GM12874 (cell line): ENCODE data around the gene LHX4.

Experiments used
- TF ChIP-seq, protein P1 (sequence below): IDR thresholded peaks from 2 replicates; pipeline ENCODE4 v1.5.1; 2011; ENCODE audit warnings: low read depth, mild to moderate bottlenecking, control low read depth, low read length, moderate library complexity; ENCODE audit not compliant: insufficient read depth

LHX4 gene

DNA sequence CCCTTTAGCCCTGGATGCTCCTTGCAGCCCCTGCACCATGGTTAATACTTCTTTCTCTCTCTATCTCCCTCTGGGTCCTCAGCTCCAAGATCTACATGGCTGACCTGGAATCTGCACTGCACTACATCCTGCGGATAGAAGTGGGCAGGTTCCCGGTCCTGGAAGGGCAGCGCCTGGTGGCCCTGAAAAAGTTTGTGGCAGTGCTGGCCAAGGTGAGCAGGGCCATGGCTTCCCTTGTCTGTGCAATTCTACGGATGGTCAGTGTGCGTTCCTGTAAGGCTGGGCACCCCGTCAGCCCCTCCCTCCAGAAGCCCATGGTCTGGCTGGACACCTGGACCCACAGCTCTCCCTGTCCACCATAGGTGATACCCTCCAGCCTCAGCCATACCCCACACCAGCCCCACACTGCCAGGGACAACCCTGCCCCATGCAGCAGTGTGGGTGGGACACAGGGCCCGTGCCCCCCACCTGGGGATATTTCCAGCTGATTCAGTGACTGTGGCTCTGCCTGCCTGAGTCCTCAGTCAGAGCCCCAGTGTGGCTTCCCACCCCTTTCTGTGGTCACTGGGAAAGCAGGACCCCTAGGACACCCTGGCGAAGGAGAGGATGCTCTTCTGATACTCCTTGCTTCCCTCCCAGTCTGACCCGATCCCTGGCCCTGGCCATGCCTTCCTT is 44.0 kb upstream of the LHX4 start:
- TF ChIP-seq, protein P1, sequence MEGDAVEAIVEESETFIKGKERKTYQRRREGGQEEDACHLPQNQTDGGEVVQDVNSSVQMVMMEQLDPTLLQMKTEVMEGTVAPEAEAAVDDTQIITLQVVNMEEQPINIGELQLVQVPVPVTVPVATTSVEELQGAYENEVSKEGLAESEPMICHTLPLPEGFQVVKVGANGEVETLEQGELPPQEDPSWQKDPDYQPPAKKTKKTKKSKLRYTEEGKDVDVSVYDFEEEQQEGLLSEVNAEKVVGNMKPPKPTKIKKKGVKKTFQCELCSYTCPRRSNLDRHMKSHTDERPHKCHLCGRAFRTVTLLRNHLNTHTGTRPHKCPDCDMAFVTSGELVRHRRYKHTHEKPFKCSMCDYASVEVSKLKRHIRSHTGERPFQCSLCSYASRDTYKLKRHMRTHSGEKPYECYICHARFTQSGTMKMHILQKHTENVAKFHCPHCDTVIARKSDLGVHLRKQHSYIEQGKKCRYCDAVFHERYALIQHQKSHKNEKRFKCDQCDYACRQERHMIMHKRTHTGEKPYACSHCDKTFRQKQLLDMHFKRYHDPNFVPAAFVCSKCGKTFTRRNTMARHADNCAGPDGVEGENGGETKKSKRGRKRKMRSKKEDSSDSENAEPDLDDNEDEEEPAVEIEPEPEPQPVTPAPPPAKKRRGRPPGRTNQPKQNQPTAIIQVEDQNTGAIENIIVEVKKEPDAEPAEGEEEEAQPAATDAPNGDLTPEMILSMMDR, result no peak

GRCh38 chr1:180186831-180187230 is 43.2 kb upstream of the LHX4 start:
- TF ChIP-seq, protein P1, result no peak

DNA sequence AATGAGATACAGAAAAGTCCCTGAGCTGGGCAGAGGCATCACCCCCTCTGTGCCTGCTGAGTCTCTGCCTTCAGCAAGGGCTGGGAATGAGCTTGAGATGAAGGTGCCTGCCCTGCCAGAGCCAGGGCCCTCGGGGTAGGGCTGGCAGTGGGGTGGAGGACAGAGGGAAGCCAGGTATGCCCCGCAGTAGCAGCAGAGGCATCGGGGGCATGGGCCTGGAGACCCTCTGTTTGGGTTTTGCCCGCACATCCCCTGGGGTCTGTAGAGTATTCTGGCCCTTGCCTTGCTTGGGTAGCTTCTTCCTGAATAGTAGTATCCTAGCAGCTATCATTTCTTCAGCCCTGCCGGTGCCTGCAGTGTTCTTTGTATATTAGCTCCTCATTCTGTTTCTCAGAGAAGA is 42.4 kb upstream of the LHX4 start:
- TF ChIP-seq, protein P1, result no peak

DNA sequence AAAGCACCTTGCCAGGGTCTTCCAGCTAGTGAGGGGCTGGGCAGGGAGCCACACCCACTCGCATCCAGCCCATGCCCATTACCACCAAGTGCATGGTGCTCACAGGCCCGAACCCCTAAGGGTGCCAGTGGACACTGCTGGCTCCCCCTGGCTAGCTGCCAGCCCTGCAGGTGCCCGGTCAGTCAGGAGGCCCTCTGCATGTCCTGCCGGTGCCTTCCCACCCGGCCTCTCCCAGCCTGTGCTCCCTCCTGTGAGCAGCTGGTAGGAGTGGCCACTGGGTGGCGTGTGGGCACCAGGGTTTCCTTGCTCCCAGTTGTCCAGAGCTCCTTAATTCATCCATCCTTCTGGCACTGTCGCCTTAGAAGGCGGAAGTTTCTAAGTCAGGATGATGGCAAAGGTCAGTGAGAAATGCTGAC is 42.0 kb upstream of the LHX4 start:
- TF ChIP-seq, protein P1, result peak; percentile 71

- TF ChIP-seq, protein P1, result no peak
Measured at GRCh38 chr1:180188684-180189175, 41.3 kb upstream of the LHX4 start.

- TF ChIP-seq, protein P1, result no peak
Measured at GRCh38 chr1:180190091-180190490, 40.0 kb upstream of the LHX4 start.

- TF ChIP-seq, protein P1, result no peak
Measured at GRCh38 chr1:180192172-180192571, 37.9 kb upstream of the LHX4 start.
